Measurements from ENCODE around the gene BCL7B. TPM values are rescaled to one million over a fixed set of nuclear protein-coding genes. Genes with fewer than 3 reads are reported as not detected.
A peak's percentile ranks its signal among the peaks of the same experiment; 100 is the strongest.
"Not testable (repeated sequence)": the region's sequence is repeated elsewhere in the genome, so short reads cannot be mapped to it uniquely, and the experiment has no call there.

The BCL7B gene
- total RNA-seq, 2 donors from 2014 or later = 112 to 116 TPM

DNA sequence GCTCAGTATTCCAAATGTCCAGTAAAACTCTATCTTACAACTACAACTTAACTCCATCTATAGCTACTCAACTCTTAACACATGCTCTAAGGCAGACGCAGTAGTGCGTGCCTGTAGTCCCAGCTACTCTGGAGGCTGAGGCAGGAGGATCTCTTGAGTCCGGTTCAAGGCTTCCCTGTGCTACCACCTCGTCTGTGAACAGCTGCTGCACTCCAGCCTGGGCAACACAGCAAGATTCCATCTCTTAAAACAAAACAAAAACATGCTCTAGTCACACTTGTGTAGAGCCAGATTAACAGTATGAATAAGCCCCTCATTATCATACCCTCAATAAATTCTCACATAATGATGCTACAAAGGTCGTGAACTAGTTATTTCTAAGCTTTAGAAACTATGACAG is 39.0 kb downstream of the BCL7B start:
- Mint-ChIP-seq H3K27me3 (no peaks in the 10 kb centered on the region), H3K27ac (peak overlapping the region; percentile 94), H3K36me3 (ENCODE audit: low read depth) (peaks cover 4% of the 10 kb centered on the region), H3K4me3 (peak overlapping the region; percentile 75), H3K4me1 (peaks cover 46% of the 10 kb centered on the region)
- DNase-seq (no peak), ATAC-seq (no peak)
- H3K9me3 ChIP-seq (ENCODE audit: control insufficient read depth, low read length, poor library complexity, severe bottlenecking) = no peaks in the 10 kb centered on the region

GRCh38 chr7:73517241-73517995 is 40.1 kb downstream of the BCL7B start:
- ATAC-seq (no peak), DNase-seq (no peak)
- H3K9me3 ChIP-seq (ENCODE audit: control insufficient read depth, low read length, poor library complexity, severe bottlenecking) = no peaks in the 10 kb centered on the region
- Mint-ChIP-seq H3K4me3 (peak overlapping the region; percentile 39), H3K27ac (peak overlapping the region; percentile 94), H3K27me3 (no peaks in the 10 kb centered on the region), H3K4me1 (peaks cover 46% of the 10 kb centered on the region), H3K36me3 (ENCODE audit: low read depth) (peaks cover 4% of the 10 kb centered on the region)

GRCh38 chr7:73515178-73515577 is 42.3 kb downstream of the BCL7B start:
- peak; percentile 42 for ATAC-seq
- no peak for DNase-seq
- no peaks in the 10 kb centered on the region for H3K9me3 ChIP-seq (ENCODE audit: control insufficient read depth, low read length, poor library complexity, severe bottlenecking)
- Mint-ChIP-seq H3K36me3 (ENCODE audit: low read depth) (no peaks in the 10 kb centered on the region), H3K27ac (no peak overlapping the region), H3K27me3 (no peaks in the 10 kb centered on the region), H3K4me3 (no peak overlapping the region), H3K4me1 (peaks cover 33% of the 10 kb centered on the region)

DNA sequence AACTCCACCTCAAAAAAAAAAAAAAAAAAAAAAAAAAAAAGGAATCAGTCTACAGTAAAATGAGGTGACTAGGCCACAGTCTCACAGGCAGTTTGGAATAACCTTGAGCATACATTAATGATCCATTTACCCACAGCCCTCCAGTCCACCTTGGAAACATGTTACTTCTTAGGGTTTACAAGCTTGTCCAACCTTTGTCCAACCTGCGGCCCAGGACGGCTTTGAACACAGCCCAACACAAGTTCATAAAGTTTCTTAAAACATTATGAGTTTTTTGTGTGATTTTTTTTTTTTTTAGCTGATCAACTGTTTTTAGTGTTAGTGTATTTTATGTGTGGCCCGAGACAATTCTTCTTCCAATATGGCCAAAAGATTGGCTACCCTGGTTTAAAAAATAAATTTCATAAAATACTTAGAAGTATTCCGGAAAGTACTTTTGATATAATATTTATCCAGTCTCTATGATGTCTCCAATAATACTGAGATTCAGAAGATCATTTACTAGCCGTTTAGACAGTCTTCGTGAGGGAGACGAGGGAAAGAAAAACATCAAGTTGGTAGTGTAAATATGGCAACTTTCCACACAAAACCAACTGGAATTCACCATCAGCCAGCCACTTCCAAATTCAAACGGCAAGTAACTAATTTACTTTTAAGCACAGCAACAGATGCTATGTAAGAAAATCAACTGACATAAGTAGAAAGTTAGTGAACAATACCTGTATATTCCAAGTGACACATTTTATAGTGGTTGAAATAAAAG is 45.3 kb downstream of the BCL7B start:
- DNase-seq = no peak
- Mint-ChIP-seq H3K27ac (no peak overlapping the region), H3K4me3 (no peak overlapping the region), H3K36me3 (ENCODE audit: low read depth) (no peaks in the 10 kb centered on the region), H3K4me1 (peaks cover 14% of the 10 kb centered on the region), H3K27me3 (no peaks in the 10 kb centered on the region)
- H3K9me3 ChIP-seq (ENCODE audit: control insufficient read depth, low read length, poor library complexity, severe bottlenecking) = no peaks in the 10 kb centered on the region
- no peak for ATAC-seq

DNA sequence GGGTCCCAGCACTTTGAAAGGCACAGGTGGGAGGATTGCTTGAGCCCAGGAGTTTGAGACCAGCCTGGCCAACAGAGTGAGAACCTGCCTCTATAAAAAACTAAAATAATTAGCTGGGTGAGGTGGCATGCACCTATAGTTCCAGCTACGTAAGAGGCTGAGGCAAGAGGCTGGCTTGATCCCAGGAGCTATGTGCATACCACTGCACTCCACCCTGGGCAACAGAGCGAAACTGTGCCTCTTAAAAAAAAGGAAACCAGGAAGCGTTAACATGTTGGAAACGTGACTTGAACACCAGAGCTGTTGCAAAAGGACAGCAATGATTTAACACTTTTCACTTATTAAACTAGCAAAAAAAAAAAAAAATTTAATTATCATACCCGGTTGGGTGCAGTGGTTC is 48.0 kb downstream of the BCL7B start:
- DNase-seq (no peak), ATAC-seq (no peak)
- no peaks in the 10 kb centered on the region for H3K9me3 ChIP-seq (ENCODE audit: control insufficient read depth, low read length, poor library complexity, severe bottlenecking)
- no peak overlapping the region for H3K27ac Mint-ChIP-seq
- no peaks in the 10 kb centered on the region for H3K36me3 Mint-ChIP-seq (ENCODE audit: low read depth)
- no peak overlapping the region for H3K4me3 Mint-ChIP-seq
- no peaks in the 10 kb centered on the region for H3K27me3 Mint-ChIP-seq
- H3K4me1 Mint-ChIP-seq = peaks cover 12% of the 10 kb centered on the region

GRCh38 chr7:73507556-73507955 is 49.9 kb downstream of the BCL7B start:
- no peaks in the 10 kb centered on the region for H3K27me3 Mint-ChIP-seq
- H3K36me3 Mint-ChIP-seq (ENCODE audit: low read depth) = peaks cover 8% of the 10 kb centered on the region
- ATAC-seq (no peak), DNase-seq (no peak)
- peaks cover 10% of the 10 kb centered on the region for H3K4me1 Mint-ChIP-seq
- peak overlapping the region; percentile 82 for H3K27ac Mint-ChIP-seq
- H3K9me3 ChIP-seq (ENCODE audit: control insufficient read depth, low read length, poor library complexity, severe bottlenecking) = no peaks in the 10 kb centered on the region
- H3K4me3 Mint-ChIP-seq = no peak overlapping the region

- Mint-ChIP-seq H3K27me3 (no peaks in the 10 kb centered on the region), H3K36me3 (ENCODE audit: low read depth) (peaks cover 12% of the 10 kb centered on the region), H3K4me3 (no peak overlapping the region), H3K4me1 (peaks cover 15% of the 10 kb centered on the region), H3K27ac (peak overlapping the region; percentile 79)
- H3K9me3 ChIP-seq (ENCODE audit: control insufficient read depth, low read length, poor library complexity, severe bottlenecking) = no peaks in the 10 kb centered on the region
- no peak for DNase-seq
- ATAC-seq = no peak
Measured at GRCh38 chr7:73504920-73505319, 52.6 kb downstream of the BCL7B start.

- DNase-seq (no peak), ATAC-seq (no peak)
- H3K36me3 Mint-ChIP-seq (ENCODE audit: low read depth) = peaks cover 12% of the 10 kb centered on the region
- H3K27ac Mint-ChIP-seq = peak overlapping the region; percentile 79
- no peaks in the 10 kb centered on the region for H3K27me3 Mint-ChIP-seq
- peaks cover 15% of the 10 kb centered on the region for H3K4me1 Mint-ChIP-seq
- H3K9me3 ChIP-seq (ENCODE audit: control insufficient read depth, low read length, poor library complexity, severe bottlenecking) = no peaks in the 10 kb centered on the region
- H3K4me3 Mint-ChIP-seq = no peak overlapping the region
Measured at GRCh38 chr7:73504017-73504416, 53.5 kb downstream of the BCL7B start.

- Mint-ChIP-seq H3K4me3 (no peak overlapping the region), H3K36me3 (ENCODE audit: low read depth) (peaks cover 16% of the 10 kb centered on the region), H3K4me1 (peaks cover 17% of the 10 kb centered on the region), H3K27ac (peak overlapping the region; percentile 79), H3K27me3 (no peaks in the 10 kb centered on the region)
- ATAC-seq = no peak
- H3K9me3 ChIP-seq (ENCODE audit: control insufficient read depth, low read length, poor library complexity, severe bottlenecking) = no peaks in the 10 kb centered on the region
- no peak for DNase-seq
Measured at GRCh38 chr7:73503229-73503628, 54.3 kb downstream of the BCL7B start.

DNA sequence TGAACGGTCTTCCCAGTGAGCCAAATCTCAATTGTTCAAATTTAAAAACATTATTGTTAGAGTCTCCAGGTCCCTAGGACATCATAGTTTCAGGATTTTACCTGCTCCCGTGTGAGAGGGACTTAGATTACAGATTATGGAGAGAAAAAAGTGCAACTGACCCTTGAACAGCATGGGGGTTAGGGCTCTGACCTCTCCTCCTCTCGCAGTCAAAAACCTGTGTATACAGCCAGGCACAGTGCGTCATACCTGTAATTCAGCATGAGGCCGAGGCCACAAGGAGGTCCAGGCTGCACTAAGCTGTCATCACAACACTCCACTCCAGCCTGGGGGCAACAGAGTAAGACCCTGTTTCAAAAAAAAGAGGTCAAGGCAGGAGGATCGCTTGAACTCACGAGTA is 60.9 kb downstream of the BCL7B start:
- Mint-ChIP-seq H3K36me3 (ENCODE audit: low read depth) (peaks cover 10% of the 10 kb centered on the region), H3K27me3 (no peaks in the 10 kb centered on the region), H3K4me1 (peaks cover 14% of the 10 kb centered on the region), H3K27ac (no peak overlapping the region), H3K4me3 (no peak overlapping the region)
- no peak for DNase-seq
- no peak for ATAC-seq
- no peaks in the 10 kb centered on the region for H3K9me3 ChIP-seq (ENCODE audit: control insufficient read depth, low read length, poor library complexity, severe bottlenecking)

DNA sequence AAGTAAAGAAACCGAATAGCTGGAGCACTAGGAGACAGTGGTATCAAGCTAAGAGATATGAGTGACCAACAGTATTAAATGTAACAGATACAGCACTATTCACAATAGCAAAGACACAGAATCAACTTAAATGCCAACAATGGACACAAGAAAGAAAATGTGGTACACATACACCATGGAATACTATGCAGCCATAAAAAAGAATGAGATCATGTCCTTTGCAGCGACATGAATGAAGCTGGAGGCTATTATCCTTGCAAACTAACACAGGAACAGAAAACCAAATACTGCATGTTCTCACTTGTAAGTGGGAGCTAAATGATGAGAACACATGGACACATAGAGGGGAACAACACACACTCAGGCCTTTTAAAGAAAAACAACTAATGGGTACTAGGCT is 62.0 kb downstream of the BCL7B start:
- not testable (repeated sequence) for H3K27ac Mint-ChIP-seq; DNase-seq; H3K27me3 Mint-ChIP-seq; H3K9me3 ChIP-seq (ENCODE audit: control insufficient read depth, low read length, poor library complexity, severe bottlenecking); H3K4me3 Mint-ChIP-seq; H3K4me1 Mint-ChIP-seq; H3K36me3 Mint-ChIP-seq (ENCODE audit: low read depth); ATAC-seq

- ATAC-seq = no peak
- peaks cover 3% of the 10 kb centered on the region for H3K4me1 Mint-ChIP-seq
- H3K4me3 Mint-ChIP-seq = no peak overlapping the region
- no peaks in the 10 kb centered on the region for H3K9me3 ChIP-seq (ENCODE audit: control insufficient read depth, low read length, poor library complexity, severe bottlenecking)
- DNase-seq = no peak
- no peak overlapping the region for H3K27ac Mint-ChIP-seq
- no peaks in the 10 kb centered on the region for H3K27me3 Mint-ChIP-seq
- H3K36me3 Mint-ChIP-seq (ENCODE audit: low read depth) = peaks cover 2% of the 10 kb centered on the region
Measured at GRCh38 chr7:73489976-73490375, 67.5 kb downstream of the BCL7B start.

DNA sequence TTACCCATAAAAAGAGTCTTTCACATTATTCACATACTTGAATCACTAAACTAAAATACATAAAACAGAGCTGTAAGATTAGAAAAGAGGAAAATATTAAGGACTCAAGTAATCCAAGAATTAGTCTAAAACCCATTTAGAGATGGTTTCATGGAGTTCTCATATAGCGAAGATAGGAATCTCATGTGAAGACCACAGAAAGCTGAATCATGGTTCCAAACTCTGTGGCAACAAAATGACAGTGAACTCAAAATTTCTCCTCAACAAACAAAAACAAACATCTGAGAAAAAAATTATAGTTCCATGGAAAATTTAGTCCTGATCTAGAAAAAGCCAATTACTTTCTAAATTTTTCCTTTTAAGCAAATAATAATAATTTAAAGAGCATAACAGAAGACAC is 70.0 kb downstream of the BCL7B start:
- peak overlapping the region; percentile 54 for H3K27ac Mint-ChIP-seq

More for the DNA sequence above, 70.0 kb downstream of the BCL7B start:
- ATAC-seq (no peak), DNase-seq (no peak)
- no peaks in the 10 kb centered on the region for H3K9me3 ChIP-seq (ENCODE audit: control insufficient read depth, low read length, poor library complexity, severe bottlenecking)
- no peaks in the 10 kb centered on the region for H3K27me3 Mint-ChIP-seq
- H3K4me3 Mint-ChIP-seq = no peak overlapping the region
- H3K4me1 Mint-ChIP-seq = peaks cover 8% of the 10 kb centered on the region
- H3K36me3 Mint-ChIP-seq (ENCODE audit: low read depth) = peaks cover 2% of the 10 kb centered on the region
